Measurements from ENCODE around the gene DIP2B. TPM values are rescaled to one million over a fixed set of nuclear protein-coding genes. Genes with fewer than 3 reads are reported as not detected.
A peak's percentile ranks its signal among the peaks of the same experiment; 100 is the strongest.

The DIP2B gene
- polyA plus RNA-seq, 1 of the 3 experiments (the other 2 are of a cell fraction): 6.6 TPM

DNA sequence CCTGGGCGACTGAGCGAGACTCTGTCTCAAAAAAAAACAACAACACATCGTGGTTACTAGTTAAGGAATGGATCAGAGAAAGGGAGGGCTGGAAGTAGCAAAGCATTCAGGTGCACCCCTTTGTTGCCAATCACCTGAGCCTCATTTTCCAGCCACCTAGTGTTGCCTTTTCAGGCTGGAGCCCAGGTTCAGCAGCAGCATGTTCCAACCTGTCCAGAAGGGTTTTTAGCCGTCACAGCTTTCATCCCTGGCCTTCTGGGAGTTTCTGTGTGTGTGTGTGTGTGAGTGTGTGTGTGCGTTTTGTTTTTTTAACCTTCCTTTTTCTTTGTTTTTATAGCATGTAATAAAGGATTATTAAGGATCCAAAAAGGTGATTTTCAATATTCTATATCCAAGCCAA, 138.0 kb downstream of the DIP2B start:
- WGBS (ENCODE audit: low lambda C conversion rate): 87% methylated on average over 5 of the region's 5 CpGs
- H2AFZ ChIP-seq (ENCODE audit: low read depth): no peak overlapping the region
- H4K20me1 ChIP-seq (ENCODE audit: insufficient read depth): no peaks in the 10 kb centered on the region
- H3K9ac ChIP-seq: no peak overlapping the region
- POLR2A ChIA-PET: interaction anchor here (0.9 kb wide), 1 partner anchor 134 kb away, joined by 4 read pairs; no protein-coding TSS in a partner anchor
- H3K4me2 ChIP-seq: no peak overlapping the region
- peaks cover 3 to 31% of the 10 kb centered on the region in 2 experiments; a peak in 3 of 4 replicates for H3K4me1 ChIP-seq (ENCODE audit: control insufficient read depth in 1 of 2, insufficient read depth in 2 of 2, low read depth in 1 of 2, low read length in 1 of 2)
- H3K9me2 ChIP-seq: no peaks in the 10 kb centered on the region
- no peaks in the 10 kb centered on the region for H3K36me3 ChIP-seq (replicated peaks in 1 of 2; ENCODE audit: control insufficient read depth in 1 of 2, insufficient read depth in 2 of 2, low read length in 1 of 2)
- H3K9me3 ChIP-seq: no peaks in the 10 kb centered on the region
- TF ChIP-seq, protein P1, sequence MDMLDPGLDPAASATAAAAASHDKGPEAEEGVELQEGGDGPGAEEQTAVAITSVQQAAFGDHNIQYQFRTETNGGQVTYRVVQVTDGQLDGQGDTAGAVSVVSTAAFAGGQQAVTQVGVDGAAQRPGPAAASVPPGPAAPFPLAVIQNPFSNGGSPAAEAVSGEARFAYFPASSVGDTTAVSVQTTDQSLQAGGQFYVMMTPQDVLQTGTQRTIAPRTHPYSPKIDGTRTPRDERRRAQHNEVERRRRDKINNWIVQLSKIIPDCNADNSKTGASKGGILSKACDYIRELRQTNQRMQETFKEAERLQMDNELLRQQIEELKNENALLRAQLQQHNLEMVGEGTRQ (IDR thresholded peaks at IDR 0.05; ENCODE audit: borderline replicate concordance, low read depth, low read length): no peak
- TF ChIP-seq, protein P2, sequence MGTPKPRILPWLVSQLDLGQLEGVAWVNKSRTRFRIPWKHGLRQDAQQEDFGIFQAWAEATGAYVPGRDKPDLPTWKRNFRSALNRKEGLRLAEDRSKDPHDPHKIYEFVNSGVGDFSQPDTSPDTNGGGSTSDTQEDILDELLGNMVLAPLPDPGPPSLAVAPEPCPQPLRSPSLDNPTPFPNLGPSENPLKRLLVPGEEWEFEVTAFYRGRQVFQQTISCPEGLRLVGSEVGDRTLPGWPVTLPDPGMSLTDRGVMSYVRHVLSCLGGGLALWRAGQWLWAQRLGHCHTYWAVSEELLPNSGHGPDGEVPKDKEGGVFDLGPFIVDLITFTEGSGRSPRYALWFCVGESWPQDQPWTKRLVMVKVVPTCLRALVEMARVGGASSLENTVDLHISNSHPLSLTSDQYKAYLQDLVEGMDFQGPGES (IDR thresholded peaks at IDR 0.05; ENCODE audit: low read depth, low read length): no peak
- no peak for TF ChIP-seq EZH2phosphoT487 (IDR thresholded peaks at IDR 0.05; ENCODE audit: borderline replicate concordance, low read depth)
- no peak for TF ChIP-seq GATA2 (CRISPR knock-in tag; IDR thresholded peaks at IDR 0.05)
- TF ChIP-seq FOXJ3 (CRISPR knock-in tag; IDR thresholded peaks at IDR 0.05): no peak
- no peak for TF ChIP-seq MXI1 (IDR thresholded peaks at IDR 0.05; ENCODE audit: low read depth, low read length)
- no peak for TF ChIP-seq TAF1 (IDR thresholded peaks at IDR 0.05; ENCODE audit: borderline replicate concordance, low read depth, low read length)
- no peak overlapping the region for H3K4me3 ChIP-seq (ENCODE audit: low read depth in 2 of 2, low read length in 1 of 2)
- peaks cover 9% of the 10 kb centered on the region for H3F3A ChIP-seq (replicated peaks; ENCODE audit: insufficient read depth)
- CTCF ChIA-PET: interaction anchor here (9.7 kb wide), 1 partner anchor 136 kb away, joined by 165 read pairs; the partner anchor contains the start of gene DIP2B
- peak overlapping the region in 1 of 2 experiments; percentile 66; a peak in 2 of 4 replicates for H3K27ac ChIP-seq (ENCODE audit: low read depth in 2 of 2, low read length in 1 of 2)
- DNase-seq: no peak
- no peaks in the 10 kb centered on the region for H3K27me3 ChIP-seq (ENCODE audit: insufficient read depth)
- H3K79me2 ChIP-seq (ENCODE audit: insufficient read depth): peaks cover 9% of the 10 kb centered on the region; the same call in 1 of the 2 replicates

DNA sequence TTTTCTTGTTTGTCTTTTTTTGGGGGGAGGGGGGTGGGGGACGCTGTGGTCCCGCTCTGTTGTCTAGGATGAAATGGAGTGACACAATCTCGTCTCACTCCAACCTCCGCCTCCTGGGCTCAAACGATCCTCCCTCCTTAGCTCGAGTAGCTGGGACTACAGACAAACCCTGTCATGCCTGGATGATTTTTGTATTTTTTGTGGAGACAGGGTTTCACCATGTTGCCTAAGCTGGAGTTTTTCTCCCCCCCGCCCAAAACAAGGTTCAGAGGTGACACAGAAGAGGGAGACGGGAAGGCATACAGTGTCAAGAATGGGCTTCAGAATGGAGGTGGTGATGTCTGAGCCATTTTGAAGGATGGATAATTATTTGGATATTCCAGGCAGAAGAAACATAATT, 142.2 kb downstream of the DIP2B start:
- H3K9me3 ChIP-seq: no peaks in the 10 kb centered on the region
- H4K20me1 ChIP-seq (ENCODE audit: insufficient read depth): no peaks in the 10 kb centered on the region
- ChIA-PET CTCF (interaction anchor here (0.6 to 9.7 kb wide), 6 partner anchors 9 to 1725 kb away, joined by 3 to 165 read pairs (median 4); partner anchors contain the start of gene DIP2B), POLR2A (no interaction called here)
- no peaks in the 10 kb centered on the region for H3K79me2 ChIP-seq (ENCODE audit: insufficient read depth)
- no peak overlapping the region for H2AFZ ChIP-seq (ENCODE audit: low read depth)
- H3K4me1 ChIP-seq (ENCODE audit: control insufficient read depth in 1 of 2, insufficient read depth in 2 of 2, low read depth in 1 of 2, low read length in 1 of 2): peaks cover 0 to 11% of the 10 kb centered on the region in 2 experiments; a peak in 1 of 4 replicates
- H3K27ac ChIP-seq (ENCODE audit: low read depth in 2 of 2, low read length in 1 of 2): no peak overlapping the region
- 90% methylated on average over 8 of the region's 8 CpGs for WGBS (ENCODE audit: low lambda C conversion rate)
- H3K4me3 ChIP-seq (ENCODE audit: low read depth in 2 of 2, low read length in 1 of 2): no peak overlapping the region
- H3K4me2 ChIP-seq: no peak overlapping the region
- TF ChIP-seq MXI1 (IDR thresholded peaks at IDR 0.05; ENCODE audit: low read depth, low read length): no peak
- no peak for TF ChIP-seq FOSL2 (IDR thresholded peaks at IDR 0.05; ENCODE audit: borderline replicate concordance, low read depth)
- TF ChIP-seq SIN3A (IDR thresholded peaks at IDR 0.05; ENCODE audit: borderline replicate concordance, low read depth, low read length): no peak
- TF ChIP-seq YY1 (IDR thresholded peaks at IDR 0.05; ENCODE audit: low read depth): no peak
- TF ChIP-seq, protein P3, sequence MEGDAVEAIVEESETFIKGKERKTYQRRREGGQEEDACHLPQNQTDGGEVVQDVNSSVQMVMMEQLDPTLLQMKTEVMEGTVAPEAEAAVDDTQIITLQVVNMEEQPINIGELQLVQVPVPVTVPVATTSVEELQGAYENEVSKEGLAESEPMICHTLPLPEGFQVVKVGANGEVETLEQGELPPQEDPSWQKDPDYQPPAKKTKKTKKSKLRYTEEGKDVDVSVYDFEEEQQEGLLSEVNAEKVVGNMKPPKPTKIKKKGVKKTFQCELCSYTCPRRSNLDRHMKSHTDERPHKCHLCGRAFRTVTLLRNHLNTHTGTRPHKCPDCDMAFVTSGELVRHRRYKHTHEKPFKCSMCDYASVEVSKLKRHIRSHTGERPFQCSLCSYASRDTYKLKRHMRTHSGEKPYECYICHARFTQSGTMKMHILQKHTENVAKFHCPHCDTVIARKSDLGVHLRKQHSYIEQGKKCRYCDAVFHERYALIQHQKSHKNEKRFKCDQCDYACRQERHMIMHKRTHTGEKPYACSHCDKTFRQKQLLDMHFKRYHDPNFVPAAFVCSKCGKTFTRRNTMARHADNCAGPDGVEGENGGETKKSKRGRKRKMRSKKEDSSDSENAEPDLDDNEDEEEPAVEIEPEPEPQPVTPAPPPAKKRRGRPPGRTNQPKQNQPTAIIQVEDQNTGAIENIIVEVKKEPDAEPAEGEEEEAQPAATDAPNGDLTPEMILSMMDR (IDR thresholded peaks at IDR 0.05): no peak
- TF ChIP-seq TAF1 (IDR thresholded peaks at IDR 0.05; ENCODE audit: borderline replicate concordance, low read depth, low read length): no peak
- TF ChIP-seq, protein P4, sequence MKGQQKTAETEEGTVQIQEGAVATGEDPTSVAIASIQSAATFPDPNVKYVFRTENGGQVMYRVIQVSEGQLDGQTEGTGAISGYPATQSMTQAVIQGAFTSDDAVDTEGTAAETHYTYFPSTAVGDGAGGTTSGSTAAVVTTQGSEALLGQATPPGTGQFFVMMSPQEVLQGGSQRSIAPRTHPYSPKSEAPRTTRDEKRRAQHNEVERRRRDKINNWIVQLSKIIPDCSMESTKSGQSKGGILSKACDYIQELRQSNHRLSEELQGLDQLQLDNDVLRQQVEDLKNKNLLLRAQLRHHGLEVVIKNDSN (IDR thresholded peaks at IDR 0.05; ENCODE audit: borderline replicate concordance, low read depth): no peak
- TF ChIP-seq, protein P5, sequence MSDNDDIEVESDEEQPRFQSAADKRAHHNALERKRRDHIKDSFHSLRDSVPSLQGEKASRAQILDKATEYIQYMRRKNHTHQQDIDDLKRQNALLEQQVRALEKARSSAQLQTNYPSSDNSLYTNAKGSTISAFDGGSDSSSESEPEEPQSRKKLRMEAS (IDR thresholded peaks at IDR 0.05; ENCODE audit: low read depth): no peak
- no peak for TF ChIP-seq RCOR1 (IDR thresholded peaks at IDR 0.05; ENCODE audit: low read length)
- TF ChIP-seq RAD21 (IDR thresholded peaks at IDR 0.05; ENCODE audit: low read length): no peak
- no peak for TF ChIP-seq FOXM1 (IDR thresholded peaks at IDR 0.05; ENCODE audit: low read depth)
- no peaks in the 10 kb centered on the region for H3K27me3 ChIP-seq (ENCODE audit: insufficient read depth)
- H3K36me3 ChIP-seq (replicated peaks in 1 of 2; ENCODE audit: control insufficient read depth in 1 of 2, insufficient read depth in 2 of 2, low read length in 1 of 2): no peaks in the 10 kb centered on the region
- no peaks in the 10 kb centered on the region for H3K9me2 ChIP-seq
- no peak for DNase-seq
- H3F3A ChIP-seq (replicated peaks; ENCODE audit: insufficient read depth): peaks cover 5% of the 10 kb centered on the region
- no peak overlapping the region for H3K9ac ChIP-seq
